Measurements from ENCODE around the gene PI4KA. TPM values are rescaled to one million over a fixed set of nuclear protein-coding genes. Genes with fewer than 3 reads are reported as not detected.

Gene PI4KA
- total RNA-seq (2022; extraction: Qiagen RNA extraction): 16.9 to 20.7 TPM (median 19.7 TPM) in 5 replicates

GRCh38 chr22:20858615-20859416, at the start of gene PI4KA, which contains the start of gene SNAP29:
Gene PI4KA, minus strand, starts transcription at chr22:20858811. Its CDS starts 86 bp downstream, at chr22:20858725.
Gene SNAP29, plus strand, starts transcription at chr22:20859007. Its CDS starts 104 bp downstream, at chr22:20859111.

DNA sequence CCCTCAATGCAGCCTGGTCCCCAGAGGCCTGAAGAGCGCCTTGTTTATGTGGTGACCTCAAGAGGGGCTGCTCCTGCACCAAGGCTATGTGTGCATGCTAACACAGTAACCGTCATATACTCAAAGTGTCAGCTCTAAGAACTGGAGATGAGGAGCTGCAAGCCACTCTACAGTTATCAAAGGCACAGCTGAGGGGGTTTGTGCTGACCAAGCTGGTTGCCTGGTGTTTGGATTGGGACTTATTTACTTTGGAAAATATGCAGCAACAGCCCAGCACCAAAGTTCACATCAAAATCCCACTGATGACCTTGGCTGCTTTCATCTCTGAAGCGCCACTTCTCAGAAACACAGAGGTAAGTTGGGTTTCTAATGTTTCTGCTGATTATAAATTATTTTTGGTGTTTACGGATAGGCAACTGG, 84.8 kb downstream of the PI4KA start, which contains the start of gene SERPIND1:
Gene SERPIND1, plus strand, starts transcription at position 321 of the 420 bp plus-strand sequence. CDS start 5,200 bp downstream, outside the sequence.

Other genes starting within 250 kb of the PI4KA start
- 0.02 to 0.03 TPM in 2 of 5 replicates, not detected in the others for gene SERPIND1, start 84.7 kb downstream of the PI4KA start, total RNA-seq (2022; extraction: Qiagen RNA extraction)
- 12.1 to 19.4 TPM (median 17.2 TPM) in 5 replicates for gene SNAP29, start 196 bp upstream of the PI4KA start, total RNA-seq (2022; extraction: Qiagen RNA extraction)
- 20.7 to 27.5 TPM (median 21.5 TPM) in 5 replicates for gene CRKL, start 58.6 kb upstream of the PI4KA start, total RNA-seq (2022; extraction: Qiagen RNA extraction)
- 1.9 to 4.2 TPM (median 3.2 TPM) in 5 replicates for gene AIFM3, start 108.4 kb upstream of the PI4KA start, total RNA-seq (2022; extraction: Qiagen RNA extraction)
- 12.6 to 21.2 TPM (median 17.1 TPM) in 5 replicates for gene LZTR1, start 123.5 kb upstream of the PI4KA start, total RNA-seq (2022; extraction: Qiagen RNA extraction)
- 15.7 to 23.9 TPM (median 23.1 TPM) in 5 replicates for gene THAP7, start 143.3 kb upstream of the PI4KA start, total RNA-seq (2022; extraction: Qiagen RNA extraction)
- 0.29 to 0.82 TPM (median 0.60 TPM) in 5 replicates for gene P2RX6, start 156.4 kb upstream of the PI4KA start, total RNA-seq (2022; extraction: Qiagen RNA extraction)
- not detected in 5 replicates for gene SLC7A4, start 173.8 kb upstream of the PI4KA start, total RNA-seq (2022; extraction: Qiagen RNA extraction)
- 0.05 to 0.06 TPM in 2 of 5 replicates, not detected in the others for gene LRRC74B, start 187.1 kb upstream of the PI4KA start, total RNA-seq (2022; extraction: Qiagen RNA extraction)

All from A549 treated with AZD2906 at 1 μM for 4 hours (cell line).